NCI-H2029 treated with DMSO at 0.1 percent for 48 hours (cell line): Measurements from ENCODE around the gene OR51V1.
"Not testable (repeated sequence)": the region's sequence is repeated elsewhere in the genome, so short reads cannot be mapped to it uniquely, and the experiment has no call there.

Experiments
- DNase-seq: peaks from one replicate; lab custom pipeline; 2025; lab: John Stamatoyannopoulos, UW

Gene OR51V1

GRCh38 chr11:5200582-5200981 lies at the start of gene OR51V1:
OR51V1 (minus strand) TSS chr11:5200682; CDS start chr11:5200682, 0 bp downstream.
- DNase-seq, result no peak

- not testable (repeated sequence) for DNase-seq
Measured at GRCh38 chr11:5249807-5250396, 49.4 kb upstream of the OR51V1 start, which contains the start of gene HBG1. HBG1 (minus strand) TSS chr11:5249857; CDS start chr11:5249804, 53 bp downstream.

- DNase-seq, result not testable (repeated sequence)
Measured at GRCh38 chr11:5248498-5248897, 48.0 kb upstream of the OR51V1 start.

- no peak for DNase-seq
Measured at GRCh38 chr11:5247472-5248192, 47.1 kb upstream of the OR51V1 start.

GRCh38 chr11:5246772-5247471 lies 46.4 kb upstream of the OR51V1 start:
- no peak for DNase-seq

- no peak for DNase-seq
Measured at GRCh38 chr11:5245155-5245554, 44.7 kb upstream of the OR51V1 start.

GRCh38 chr11:5243816-5244180 lies 43.3 kb upstream of the OR51V1 start:
- DNase-seq, result no peak

GRCh38 chr11:5242933-5243815 lies 42.7 kb upstream of the OR51V1 start:
- DNase-seq, result no peak

- no peak for DNase-seq
Measured at GRCh38 chr11:5242208-5242607, 41.7 kb upstream of the OR51V1 start.

- DNase-seq, result no peak
Measured at GRCh38 chr11:5241458-5241857, 41.0 kb upstream of the OR51V1 start.

GRCh38 chr11:5240458-5240857 lies 40.0 kb upstream of the OR51V1 start:
- no peak for DNase-seq

- no peak for DNase-seq
Measured at GRCh38 chr11:5240056-5240455, 39.6 kb upstream of the OR51V1 start.

- no peak for DNase-seq
Measured at GRCh38 chr11:5239046-5239445, 38.6 kb upstream of the OR51V1 start.

GRCh38 chr11:5238486-5238885 lies 38.0 kb upstream of the OR51V1 start:
- no peak for DNase-seq

GRCh38 chr11:5237420-5237819 lies 36.9 kb upstream of the OR51V1 start:
- no peak for DNase-seq

- DNase-seq, result no peak
Measured at GRCh38 chr11:5235364-5236095, 35.0 kb upstream of the OR51V1 start.

GRCh38 chr11:5234381-5234834 lies 33.9 kb upstream of the OR51V1 start, which contains the start of gene HBD:
HBD (minus strand) TSS chr11:5234483; CDS start chr11:5234433, 50 bp downstream.
- no peak for DNase-seq

- DNase-seq, result no peak
Measured at GRCh38 chr11:5233307-5233706, 32.8 kb upstream of the OR51V1 start.

- DNase-seq, result no peak
Measured at GRCh38 chr11:5232821-5233220, 32.3 kb upstream of the OR51V1 start.

GRCh38 chr11:5232176-5232575 lies 31.7 kb upstream of the OR51V1 start:
- DNase-seq, result no peak

GRCh38 chr11:5231111-5231510 lies 30.6 kb upstream of the OR51V1 start:
- DNase-seq, result no peak
